IMR-90 (cell line): ENCODE measurements around the gene HNF1B. TPM values are rescaled to one million over a fixed set of nuclear protein-coding genes. Genes with fewer than 3 reads are reported as not detected.
A peak's percentile ranks its signal among the peaks of the same experiment; 100 is the strongest.

Experiments
- ATAC-seq: fragments of 200-7000 bp; cut with Tn5 transposase; 2 replicates; pipeline ENCODE4 v1.9.1; 2020; ENCODE audit warnings: low read depth, mild to moderate bottlenecking, moderate library complexity
- BruUV-seq: library from RNA; stranded (reverse); fragments of 400-500 nt; replicated peaks from 2 replicates; lab custom pipeline; 2021; lab: Mats Ljungman, UMichigan
- CTCF ChIA-PET: fragments of 300-600 bp; formaldehyde crosslinking; extraction: SDS; loops from one replicate; lab custom pipeline; 2021; ENCODE audit warnings: antibody characterized with exemption; lab: Yijun Ruan, JAX
- POLR2A ChIA-PET: fragments of 300-600 bp; sonication (Branson Sonifier 250); formaldehyde crosslinking; loops from one replicate; lab custom pipeline; 2022; ENCODE audit warnings: antibody characterized with exemption; ENCODE audit not compliant: unreplicated experiment; lab: Charles Lee
- DNase-seq: peaks from one replicate; pipeline ENCODE4 v3.0.0; 2013
- H2AFZ ChIP-seq: replicated peaks from 2 replicates; pipeline ENCODE3; 2013; ENCODE audit warnings: low read length, mild to moderate bottlenecking; ENCODE audit not compliant: poor library complexity
- H2AK5ac ChIP-seq: 2 replicates; pipeline ENCODE4 v1.6.1; 2013; ENCODE audit warnings: low read depth, low read length, inconsistent platforms
- H2AK9ac ChIP-seq: replicated peaks from 2 replicates; pipeline ENCODE3; 2013; ENCODE audit warnings: mild to moderate bottlenecking, low read depth, low read length, moderate library complexity; ENCODE audit not compliant: poor library complexity
- H2BK120ac ChIP-seq: 2 replicates; pipeline ENCODE4 v1.6.1; 2013; ENCODE audit warnings: low read depth, low read length, inconsistent platforms
- H2BK15ac ChIP-seq: 3 replicates; pipeline ENCODE4 v1.6.1; 2013; ENCODE audit warnings: low read depth, low read length, inconsistent platforms
- H2BK20ac ChIP-seq: 2 replicates; pipeline ENCODE4 v1.6.1; 2013; ENCODE audit warnings: low read depth, mild to moderate bottlenecking, inconsistent platforms, low read length, moderate library complexity
- H2BK5ac ChIP-seq: 2 replicates; pipeline ENCODE4 v1.6.1; 2013; ENCODE audit warnings: mild to moderate bottlenecking, low read depth, low read length, inconsistent platforms; ENCODE audit not compliant: poor library complexity, severe bottlenecking
- H3K14ac ChIP-seq: replicated peaks from 2 replicates; pipeline ENCODE4 v1.6.1; 2013; ENCODE audit warnings: low read depth, low read length, inconsistent platforms
- H3K18ac ChIP-seq: 2 replicates; pipeline ENCODE4 v1.6.1; 2013; ENCODE audit warnings: low read depth, low read length, control low read depth
- H3K23ac ChIP-seq: 2 replicates; pipeline ENCODE4 v1.6.1; 2013; ENCODE audit warnings: low read depth, low read length, inconsistent platforms
- H3K27ac ChIP-seq: 2 replicates; pipeline ENCODE4 v1.5.1; 2013; ENCODE audit warnings: mild to moderate bottlenecking, control low read depth, low read length; ENCODE audit not compliant: insufficient read depth
- H3K27me3 ChIP-seq: 2 replicates; pipeline ENCODE4 v1.6.1; 2013; ENCODE audit warnings: low read length; ENCODE audit not compliant: control insufficient read depth, insufficient read depth
- H3K36me3 ChIP-seq: 2 replicates; pipeline ENCODE4 v1.6.1; 2013; ENCODE audit warnings: low read length, mixed read lengths; ENCODE audit not compliant: control insufficient read depth, insufficient read depth
- H3K4ac ChIP-seq: 2 replicates; pipeline ENCODE4 v1.6.1; 2013; ENCODE audit warnings: low read depth, low read length, inconsistent platforms
- H3K4me1 ChIP-seq: 2 replicates; pipeline ENCODE4 v1.6.1; 2013; ENCODE audit warnings: low read length, mixed read lengths; ENCODE audit not compliant: control insufficient read depth, insufficient read depth
- H3K4me2 ChIP-seq: 2 replicates; pipeline ENCODE4 v1.6.1; 2013; ENCODE audit warnings: low read depth, mild to moderate bottlenecking, control low read depth, low read length, moderate library complexity
- H3K4me3 ChIP-seq: 2 replicates; pipeline ENCODE4 v1.5.1; 2013; ENCODE audit warnings: low read depth, mild to moderate bottlenecking, control low read depth, low read length, moderate library complexity; ENCODE audit not compliant: insufficient read depth
- H3K56ac ChIP-seq: 2 replicates; pipeline ENCODE4 v1.6.1; 2013; ENCODE audit warnings: low read length, inconsistent platforms; ENCODE audit not compliant: insufficient read depth; ENCODE audit errors: extremely low read depth
- H3K79me1 ChIP-seq, 2 experiments: 2 replicates each; pipeline ENCODE4 v1.6.1; 2013; ENCODE audit warnings: low read length in 2 of 2, inconsistent platforms in 1 of 2, low read depth in 1 of 2
- H3K9ac ChIP-seq: 2 replicates; pipeline ENCODE4 v1.6.1; 2013; ENCODE audit warnings: low read depth, low read length, control low read depth
- H3K9me1 ChIP-seq: 2 replicates; pipeline ENCODE4 v1.6.1; 2013; ENCODE audit warnings: low read length, inconsistent platforms; ENCODE audit not compliant: insufficient read depth
- H3K9me3 ChIP-seq: 2 replicates; pipeline ENCODE4 v1.6.1; 2013; ENCODE audit warnings: low read length; ENCODE audit not compliant: control insufficient read depth, insufficient read depth
- H4K20me1 ChIP-seq: 2 replicates; pipeline ENCODE4 v1.6.1; 2013; ENCODE audit warnings: low read length, inconsistent platforms; ENCODE audit not compliant: insufficient read depth
- H4K5ac ChIP-seq: 2 replicates; pipeline ENCODE4 v1.6.1; 2013; ENCODE audit warnings: mild to moderate bottlenecking, low read depth, low read length, control low read depth
- H4K8ac ChIP-seq, 2 experiments: 2 replicates each; pipeline ENCODE4 v1.6.1; 2013; ENCODE audit warnings: low read depth in 2 of 2, low read length in 2 of 2, control low read depth in 1 of 2, inconsistent platforms in 1 of 2
- H4K91ac ChIP-seq: 2 replicates; pipeline ENCODE4 v1.6.1; 2013; ENCODE audit warnings: low read depth, low read length, inconsistent platforms; ENCODE audit not compliant: insufficient read depth
- BHLHE40 ChIP-seq: fragments of 150-350 bp; IDR thresholded peaks from 2 replicates; pipeline ENCODE4 v1.6.1; 2016; ENCODE audit warnings: mild to moderate bottlenecking, low read depth, low read length
- CEBPB ChIP-seq: IDR thresholded peaks from 2 replicates; pipeline ENCODE4 v1.6.1; 2012; ENCODE audit warnings: low read depth, low read length, improper control_type of control experiment
- CHD1 ChIP-seq: IDR thresholded peaks from 2 replicates; pipeline ENCODE4 v1.6.1; 2012; ENCODE audit warnings: low read depth, low read length, improper control_type of control experiment
- CTCF ChIP-seq: conservative IDR thresholded peaks from 2 replicates; pipeline ENCODE4 v1.5.1; 2012; ENCODE audit warnings: mild to moderate bottlenecking, low read depth, low read length, improper control_type of control experiment
- FOS ChIP-seq: fragments of 150-350 bp; IDR thresholded peaks from 2 replicates; pipeline ENCODE4 v1.6.1; 2016; ENCODE audit warnings: low read depth, low read length
- MAFK ChIP-seq: IDR thresholded peaks from 2 replicates; pipeline ENCODE4 v1.6.1; 2012; ENCODE audit warnings: low read depth, low read length, improper control_type of control experiment
- MAZ ChIP-seq: IDR thresholded peaks from 2 replicates; pipeline ENCODE4 v1.6.1; 2012; ENCODE audit warnings: low read depth, mild to moderate bottlenecking, low read length, improper control_type of control experiment, moderate library complexity, borderline replicate concordance
- MXI1 ChIP-seq: IDR thresholded peaks from 2 replicates; pipeline ENCODE4 v1.6.1; 2012; ENCODE audit warnings: low read depth, mild to moderate bottlenecking, low read length, moderate library complexity, borderline replicate concordance
- NFE2L2 ChIP-seq: fragments of 150-350 bp; IDR thresholded peaks from 2 replicates; pipeline ENCODE4 v1.6.1; 2016; ENCODE audit warnings: low read depth, mild to moderate bottlenecking, low read length
- POLR2A ChIP-seq: IDR thresholded peaks from 2 replicates; pipeline ENCODE4 v1.6.1; 2012; ENCODE audit warnings: mild to moderate bottlenecking, low read depth, low read length
- RAD21 ChIP-seq: IDR thresholded peaks from 2 replicates; pipeline ENCODE4 v1.6.1; 2012; ENCODE audit warnings: low read length, improper control_type of control experiment
- RCOR1 ChIP-seq: IDR thresholded peaks from 2 replicates; pipeline ENCODE4 v1.6.1; 2012; ENCODE audit warnings: mild to moderate bottlenecking, low read length, improper control_type of control experiment; ENCODE audit not compliant: insufficient replicate concordance
- RFX5 ChIP-seq: IDR thresholded peaks from 2 replicates; pipeline ENCODE4 v1.8.0; 2012; ENCODE audit warnings: low read depth, mild to moderate bottlenecking, low read length, moderate library complexity
- SMC3 ChIP-seq: fragments of 150-350 bp; IDR thresholded peaks from 2 replicates; pipeline ENCODE4 v1.6.1; 2016; ENCODE audit warnings: low read depth, mild to moderate bottlenecking, antibody characterized with exemption, low read length, moderate library complexity
- USF2 ChIP-seq: fragments of 150-350 bp; IDR thresholded peaks from 2 replicates; pipeline ENCODE4 v1.6.1; 2017; ENCODE audit warnings: mild to moderate bottlenecking, antibody characterized with exemption, low read length, low read depth
- WGBS, 2 experiments: methylation state at CpG; one replicate each; pipeline versions ENCODE4 v1.1.5 to v1.1.7; 2013; ENCODE audit warnings: missing lambda C conversion rate in 2 of 2; ENCODE audit not compliant: insufficient read length in 1 of 2; ENCODE audit errors: extremely low coverage in 2 of 2; 5-methylcytosine and 5-hydroxymethylcytosine counted together
- dilution Hi-C: fragments of 300-500 bp; cut with HindIII; formaldehyde crosslinking; loops from one replicate; pipeline ENCODE4 v1.14.3; 2018; ENCODE audit warnings: low sequenced_read_pairs; ENCODE audit not compliant: unreplicated experiment
- in situ Hi-C: fragments of 300-500 bp; cut with MboI; formaldehyde crosslinking; loops from 3 replicates; pipeline ENCODE4 v1.14.3; 2019; ENCODE audit warnings: low sequenced_read_pairs, inconsistent platforms, mixed read lengths
- intact Hi-C: fragments of 100-400 bp; cut with micrococcal nuclease; formaldehyde crosslinking; loops from 2 replicates; pipeline ENCODE4 v1.10.0; 2022
- polyA plus RNA-seq, 3 experiments: library from polyadenylated mRNA; depleted of rRNA; stranded (reverse); fragments of >200 nt; gene quantifications; 2 replicates each; pipeline ENCODE4 v1.2.3, GENCODE V29; 2012; ENCODE audit warnings: low replicate concordance in 1 of 3
- total RNA-seq: library from RNA; depleted of rRNA; stranded (reverse); fragments of >200 nt; gene quantifications from 2 replicates; pipeline ENCODE4 v1.2.3, GENCODE V29; 2012
- TF ChIP-seq, protein P1 (sequence below): fragments of 150-350 bp; IDR thresholded peaks from 2 replicates; pipeline ENCODE4 v1.6.1; 2016; ENCODE audit warnings: low read depth, mild to moderate bottlenecking, low read length, moderate library complexity, borderline replicate concordance

The HNF1B gene
- total and polyA plus RNA-seq, 2 of the 4 experiments (the other 2 are of a cell fraction): not detected

DNA sequence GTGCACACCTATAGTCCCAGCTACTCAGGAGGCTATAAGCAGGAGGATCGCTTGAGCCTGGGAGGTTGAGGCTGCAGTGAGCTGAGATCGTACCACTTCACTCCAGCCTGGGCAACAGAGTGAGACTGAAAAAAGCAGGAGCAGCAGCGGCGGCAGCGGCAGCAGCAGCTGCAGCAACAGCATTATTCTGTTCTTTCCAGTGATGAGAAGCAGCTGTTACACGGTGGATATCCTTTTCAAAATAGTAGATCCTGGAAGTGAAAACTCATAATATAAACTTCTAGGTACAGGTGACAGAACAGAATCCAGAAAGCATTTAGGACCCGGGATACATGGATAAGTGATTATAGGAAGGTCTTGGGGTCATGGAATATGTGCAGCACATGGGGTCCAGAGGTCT, 17.8 kb upstream of the HNF1B start:
- WGBS, 2 experiments: 20% methylated on average over 5 of the region's 7 CpGs; no CpG with 5 or more reads in 1 of the 2 experiments
- no peaks in the 10 kb centered on the region for H3K9me3 ChIP-seq
- no peak overlapping the region for H3K14ac ChIP-seq
- TF ChIP-seq CEBPB (no peak), RCOR1 (no peak), NFE2L2 (no peak), RAD21 (no peak), CTCF (no peak), MXI1 (no peak), USF2 (no peak), FOS (no peak), BHLHE40 (no peak), SMC3 (no peak), POLR2A (no peak), MAFK (no peak), RFX5 (no peak), MAZ (no peak), CHD1 (no peak)
- TF ChIP-seq, protein P1, sequence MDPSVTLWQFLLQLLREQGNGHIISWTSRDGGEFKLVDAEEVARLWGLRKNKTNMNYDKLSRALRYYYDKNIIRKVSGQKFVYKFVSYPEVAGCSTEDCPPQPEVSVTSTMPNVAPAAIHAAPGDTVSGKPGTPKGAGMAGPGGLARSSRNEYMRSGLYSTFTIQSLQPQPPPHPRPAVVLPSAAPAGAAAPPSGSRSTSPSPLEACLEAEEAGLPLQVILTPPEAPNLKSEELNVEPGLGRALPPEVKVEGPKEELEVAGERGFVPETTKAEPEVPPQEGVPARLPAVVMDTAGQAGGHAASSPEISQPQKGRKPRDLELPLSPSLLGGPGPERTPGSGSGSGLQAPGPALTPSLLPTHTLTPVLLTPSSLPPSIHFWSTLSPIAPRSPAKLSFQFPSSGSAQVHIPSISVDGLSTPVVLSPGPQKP: no peak
- no peak overlapping the region for H3K23ac ChIP-seq
- H2BK5ac ChIP-seq: no peak overlapping the region
- no peak overlapping the region for H2BK120ac ChIP-seq
- ChIA-PET CTCF (interaction anchor here (0.8 kb wide), 1 partner anchor 51 kb away, joined by 3 read pairs; no protein-coding TSS in a partner anchor), POLR2A (no interaction called here)
- H3K4me2 ChIP-seq: no peak overlapping the region
- H3K4me1 ChIP-seq: no peaks in the 10 kb centered on the region
- DNase-seq (peak; percentile 37), ATAC-seq (peak; percentile 35; the same call in 1 of the 2 replicates)
- no peak overlapping the region for H3K9ac ChIP-seq
- peaks cover 12% of the 10 kb centered on the region for H3K27me3 ChIP-seq
- no peak overlapping the region for H2AFZ ChIP-seq
- H2AK5ac ChIP-seq: no peak overlapping the region
- no peaks in the 10 kb centered on the region for H3K79me1 ChIP-seq
- no peaks in the 10 kb centered on the region; the same call in 1 of the 2 replicates for H3K9me1 ChIP-seq
- no peaks in the 10 kb centered on the region for H3K36me3 ChIP-seq
- H4K8ac ChIP-seq: no peak overlapping the region
- H4K91ac ChIP-seq: no peak overlapping the region
- H3K27ac ChIP-seq: no peak overlapping the region
- intact Hi-C loops (no loop called here), dilution Hi-C loops (no loop called here), in situ Hi-C loops (loop anchor here (10.0 kb wide), 1 partner anchor 108 kb away; no protein-coding TSS in a partner anchor)
- H4K5ac ChIP-seq: no peak overlapping the region
- no peak overlapping the region for H2AK9ac ChIP-seq
- no peak overlapping the region for H3K56ac ChIP-seq
- no peaks in the 10 kb centered on the region for H4K20me1 ChIP-seq
- no TSS peak for BruUV-seq
- no peak overlapping the region for H2BK15ac ChIP-seq
- no peak overlapping the region for H2BK20ac ChIP-seq
- H3K4me3 ChIP-seq: no peak overlapping the region
- no peak overlapping the region for H3K18ac ChIP-seq
- no peak overlapping the region for H3K4ac ChIP-seq
